Measurements from ENCODE around the gene TPX2.

TPX2 gene, protein sequence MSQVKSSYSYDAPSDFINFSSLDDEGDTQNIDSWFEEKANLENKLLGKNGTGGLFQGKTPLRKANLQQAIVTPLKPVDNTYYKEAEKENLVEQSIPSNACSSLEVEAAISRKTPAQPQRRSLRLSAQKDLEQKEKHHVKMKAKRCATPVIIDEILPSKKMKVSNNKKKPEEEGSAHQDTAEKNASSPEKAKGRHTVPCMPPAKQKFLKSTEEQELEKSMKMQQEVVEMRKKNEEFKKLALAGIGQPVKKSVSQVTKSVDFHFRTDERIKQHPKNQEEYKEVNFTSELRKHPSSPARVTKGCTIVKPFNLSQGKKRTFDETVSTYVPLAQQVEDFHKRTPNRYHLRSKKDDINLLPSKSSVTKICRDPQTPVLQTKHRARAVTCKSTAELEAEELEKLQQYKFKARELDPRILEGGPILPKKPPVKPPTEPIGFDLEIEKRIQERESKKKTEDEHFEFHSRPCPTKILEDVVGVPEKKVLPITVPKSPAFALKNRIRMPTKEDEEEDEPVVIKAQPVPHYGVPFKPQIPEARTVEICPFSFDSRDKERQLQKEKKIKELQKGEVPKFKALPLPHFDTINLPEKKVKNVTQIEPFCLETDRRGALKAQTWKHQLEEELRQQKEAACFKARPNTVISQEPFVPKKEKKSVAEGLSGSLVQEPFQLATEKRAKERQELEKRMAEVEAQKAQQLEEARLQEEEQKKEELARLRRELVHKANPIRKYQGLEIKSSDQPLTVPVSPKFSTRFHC

GRCh38 chr20:31738729-31739549, at the start of gene TPX2:
TPX2 (plus strand) TSS chr20:31739290; CDS start chr20:31757477, 18,187 bp downstream.
- peak; percentile 87 to 89 for DNase-seq

GRCh38 chr20:31690124-31690666, 48.9 kb upstream of the TPX2 start:
- DNase-seq: no peak

- DNase-seq: no peak
Measured at GRCh38 chr20:31691646-31692275, 47.3 kb upstream of the TPX2 start.

DNA sequence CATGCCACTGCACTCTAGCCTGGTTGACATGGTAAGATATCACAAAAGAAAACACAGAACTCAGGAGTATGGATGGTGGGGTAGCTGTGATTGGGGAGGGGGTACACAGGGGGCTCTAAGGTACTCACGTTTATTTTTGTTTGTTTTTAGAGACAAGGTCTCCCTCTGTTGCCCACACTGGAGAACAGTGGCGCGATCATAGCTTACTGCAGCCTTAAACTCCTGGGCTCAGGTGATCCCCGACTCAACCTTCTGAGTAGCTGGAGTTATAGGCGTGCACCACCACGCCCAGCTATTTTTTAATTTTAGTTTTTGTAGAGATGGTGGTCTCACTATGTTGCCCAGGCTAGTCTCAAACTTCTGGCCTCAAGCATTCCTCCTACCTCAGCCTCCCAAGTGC, 45.7 kb upstream of the TPX2 start:
- DNase-seq: no peak

GRCh38 chr20:31693987-31694661, 45.0 kb upstream of the TPX2 start:
- DNase-seq: no peak

DNA sequence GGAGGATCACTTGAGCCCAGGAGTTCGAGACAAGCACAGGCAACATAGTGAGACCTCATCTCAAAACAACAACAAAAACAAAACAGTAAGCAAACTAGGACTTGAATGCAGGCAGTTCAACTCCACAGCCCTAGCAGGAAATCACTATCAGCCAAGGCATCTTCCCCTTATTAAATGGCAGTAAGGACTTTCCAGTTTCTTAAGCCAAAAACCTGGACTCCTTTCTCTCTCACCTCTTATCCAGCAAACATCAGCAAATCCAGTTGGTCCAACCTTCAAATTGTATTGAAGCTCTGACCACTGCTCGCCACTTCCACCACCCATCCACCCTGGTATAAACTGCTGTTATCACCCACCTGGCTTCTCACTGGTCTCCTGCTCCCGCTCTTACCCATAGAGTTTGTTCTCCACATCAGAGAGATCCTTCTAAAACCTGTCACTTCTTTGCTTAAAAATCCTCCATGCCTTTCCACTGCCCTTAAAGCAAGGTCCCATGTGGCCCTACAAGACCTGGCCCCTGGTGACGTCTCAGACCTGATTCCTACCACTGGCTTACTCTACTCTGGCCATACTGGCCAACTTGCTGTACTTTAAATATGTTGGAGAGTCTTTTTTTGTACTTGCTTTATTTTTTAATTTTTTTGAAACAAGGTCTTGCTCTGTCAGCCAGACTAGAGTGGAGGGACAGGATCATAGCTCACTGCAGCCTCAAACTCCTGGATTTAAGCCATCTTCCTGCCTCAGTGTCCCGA, 44.1 kb upstream of the TPX2 start:
- no peak for DNase-seq

DNA sequence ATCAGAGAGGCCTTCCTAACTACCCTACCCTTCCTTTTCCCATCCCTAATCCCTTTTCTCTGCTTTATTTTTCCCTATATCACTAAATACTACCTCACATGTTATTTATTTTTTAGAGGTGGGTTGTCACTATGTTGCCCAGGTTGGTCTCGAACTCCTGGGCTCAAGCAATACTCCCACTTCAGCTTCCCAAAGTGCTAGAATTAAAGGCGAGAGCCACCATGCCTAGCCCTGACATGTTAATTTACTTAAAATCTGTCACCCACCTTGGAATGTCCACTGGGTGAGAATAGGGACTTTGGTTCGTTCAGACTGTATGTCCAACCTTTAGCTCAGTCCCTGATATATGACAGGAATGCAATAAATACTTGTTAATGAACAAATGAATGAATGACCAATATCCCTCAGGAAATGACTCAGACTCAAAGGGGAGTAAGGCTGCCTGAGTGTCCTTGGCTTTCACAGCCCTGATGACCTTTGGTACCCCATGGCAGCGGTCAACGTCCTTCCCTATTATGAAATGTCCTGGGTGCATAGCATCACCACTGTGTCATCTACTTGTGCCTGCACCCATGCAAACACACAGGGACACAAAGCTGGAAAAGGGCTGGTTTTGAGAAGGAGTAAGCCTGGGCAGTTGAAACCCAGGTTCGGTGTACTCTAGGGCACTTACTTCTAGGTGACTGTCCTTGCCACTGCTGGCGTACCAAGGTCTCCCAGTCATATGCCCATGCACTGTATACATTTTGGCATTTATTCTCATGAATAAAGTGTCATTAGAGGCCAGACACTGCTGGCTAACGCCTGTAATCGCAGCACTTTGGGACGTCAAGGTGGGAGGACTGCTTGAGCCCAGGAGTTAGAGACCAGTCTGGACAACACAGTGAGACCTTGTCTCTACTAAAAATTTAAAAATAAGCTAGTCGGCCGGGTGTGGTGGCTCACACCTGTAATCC, 43.0 kb upstream of the TPX2 start:
- no peak for DNase-seq

DNA sequence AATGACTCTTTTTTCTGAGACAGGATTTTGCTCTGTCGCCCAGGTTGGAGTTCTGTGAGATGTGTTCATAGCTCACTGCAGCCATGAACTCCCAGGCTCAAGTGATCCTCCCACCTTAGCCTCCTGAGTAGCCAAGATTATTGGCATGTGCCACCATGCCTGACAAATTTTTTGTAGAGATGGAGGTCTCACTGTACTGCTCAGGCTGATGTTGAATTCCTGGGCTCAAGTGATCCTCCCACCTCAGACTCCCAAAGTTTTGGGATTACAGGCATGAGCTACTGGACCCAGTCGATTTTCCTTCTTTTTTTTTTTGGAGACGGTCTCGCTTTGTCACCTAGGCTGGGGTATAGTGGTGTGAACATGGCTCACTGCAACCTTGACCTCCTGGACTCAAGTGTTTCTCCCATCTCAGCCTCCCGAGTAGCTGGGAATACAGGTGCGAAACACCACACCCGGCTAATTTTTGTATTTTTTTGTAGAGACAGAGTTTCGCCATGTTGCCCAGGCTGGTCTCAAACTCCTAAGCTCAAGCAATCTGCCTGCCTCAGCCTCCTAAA, 40.8 kb upstream of the TPX2 start:
- DNase-seq: no peak

DNA sequence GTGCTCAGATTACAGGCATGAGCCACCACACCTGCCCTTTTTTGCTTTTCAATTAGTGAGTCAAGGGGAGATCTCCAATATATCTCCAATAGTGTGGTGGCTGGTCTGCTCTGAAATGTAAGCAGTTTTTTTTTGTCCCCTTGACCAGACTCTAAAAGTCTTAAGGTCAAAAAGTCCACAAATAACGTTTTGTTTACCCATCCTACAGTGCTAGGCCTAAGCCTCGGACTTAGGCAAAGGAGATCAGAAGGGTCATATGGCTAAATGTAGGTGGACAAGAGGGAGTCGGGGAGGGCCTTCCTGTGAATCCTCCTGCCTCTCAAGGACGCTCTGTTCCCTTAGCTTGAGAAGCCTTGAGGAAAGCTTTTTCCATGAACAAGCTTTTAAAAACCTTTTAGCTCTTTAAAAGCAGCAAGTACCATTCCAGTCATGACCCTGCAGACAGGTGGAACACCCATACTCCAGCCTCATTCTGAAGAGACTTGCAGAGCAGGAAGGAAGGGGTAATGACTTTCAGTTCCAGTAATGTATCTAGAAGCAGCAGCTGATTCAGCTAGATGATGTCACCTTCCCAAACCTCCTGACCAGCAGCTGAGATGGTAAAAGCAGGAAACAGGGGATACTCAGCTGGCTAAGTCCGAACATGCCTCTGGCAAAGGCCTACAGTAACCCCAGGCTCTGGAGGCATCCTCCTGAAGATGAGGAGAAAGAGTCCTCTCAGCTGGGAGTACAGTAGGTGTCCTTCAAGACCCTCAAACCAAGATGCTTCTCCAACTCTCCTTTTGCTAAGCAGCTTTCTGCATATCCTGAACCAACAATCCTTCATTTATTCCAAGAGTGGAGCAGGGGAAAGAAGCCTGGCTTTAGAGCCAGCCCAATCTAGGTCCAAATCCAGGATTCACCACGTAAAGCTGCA, 40.0 kb upstream of the TPX2 start:
- DNase-seq: no peak

DNA sequence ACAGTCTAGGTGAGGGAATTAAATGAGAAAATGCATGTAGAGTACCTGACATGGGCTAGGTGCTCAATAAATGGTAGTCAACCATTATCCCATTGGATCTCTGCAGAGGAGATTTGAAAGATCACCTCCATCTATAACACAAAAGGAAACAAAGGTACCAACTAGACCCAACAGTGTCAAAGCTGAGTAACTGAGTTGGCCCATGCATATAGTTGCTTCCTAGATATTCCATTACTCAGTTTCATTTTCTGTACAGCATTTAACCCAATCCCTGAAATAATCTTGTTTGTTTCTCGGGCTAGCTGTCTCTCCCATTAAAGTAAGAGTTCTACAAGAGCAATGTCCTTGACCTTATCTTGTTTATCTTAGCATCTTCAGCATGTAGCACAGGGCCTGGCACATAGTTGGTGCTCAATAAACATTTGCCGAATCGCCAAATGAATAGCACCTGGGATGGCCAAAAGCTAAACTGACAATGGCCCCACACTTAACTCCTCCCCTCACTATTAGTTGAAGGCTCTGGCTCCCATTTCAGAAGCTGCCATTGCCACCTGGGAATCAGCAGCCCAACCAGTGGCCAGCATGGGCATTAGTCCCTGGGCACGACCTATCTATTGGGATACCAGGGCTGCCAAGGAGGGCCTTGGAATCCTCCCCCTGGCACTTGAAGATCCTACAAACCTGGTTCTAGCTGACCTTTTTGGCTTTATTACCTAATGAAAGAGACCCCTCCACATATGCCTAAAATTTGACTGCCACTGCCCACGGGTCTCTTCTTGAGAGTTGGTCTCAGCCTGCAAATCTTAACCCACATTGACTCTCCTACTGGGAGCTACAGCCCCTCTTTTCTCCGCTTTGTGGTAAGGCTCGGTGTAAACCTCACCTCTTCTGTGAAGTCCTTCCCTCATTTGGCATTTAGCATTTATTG, 39.0 kb upstream of the TPX2 start:
- DNase-seq: no peak

DNA sequence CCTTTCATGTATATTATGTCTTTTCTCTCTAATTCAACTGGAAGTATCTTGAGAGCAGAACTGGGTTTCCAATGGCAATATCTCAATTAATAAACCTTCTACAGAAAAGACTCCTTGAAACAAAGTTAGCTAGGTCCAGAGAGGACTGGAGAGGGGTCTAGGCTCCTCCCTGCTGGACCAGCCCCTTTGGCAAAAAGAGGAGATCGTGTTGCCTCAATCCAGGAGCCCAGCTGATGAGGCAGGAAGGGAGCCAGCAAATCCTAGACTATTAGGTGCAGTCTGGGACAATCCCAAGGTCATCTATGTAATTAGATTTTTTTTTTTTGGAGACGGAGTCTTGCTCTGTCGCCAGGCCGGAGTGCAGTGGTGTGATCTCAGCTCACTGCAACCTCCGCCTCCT, 38.3 kb upstream of the TPX2 start:
- no peak for DNase-seq

- no peak for DNase-seq
Measured at GRCh38 chr20:31701591-31701990, 37.5 kb upstream of the TPX2 start.

- DNase-seq: no peak
Measured at GRCh38 chr20:31704225-31705119, 34.6 kb upstream of the TPX2 start.

GRCh38 chr20:31705191-31705590, 33.9 kb upstream of the TPX2 start:
- no peak for DNase-seq

- DNase-seq: no peak
Measured at GRCh38 chr20:31705598-31706597, 33.2 kb upstream of the TPX2 start.
